ENCODE data around the gene DNAL4. TPM values are rescaled to one million over a fixed set of nuclear protein-coding genes. Genes with fewer than 3 reads are reported as not detected.

The DNAL4 gene
- total and polyA plus RNA-seq, 2 donors (not counting 1 experiment from before 2014, with no cell fraction given) = 9.9 to 10.3 TPM

- no peak overlapping the region for H3K4me2 ChIP-seq (replicated peaks; ENCODE audit: low read depth, low read length, poor library complexity, severe bottlenecking)
- no peaks in the 10 kb centered on the region for H3K27me3 ChIP-seq (replicated peaks in 1 of 4; ENCODE audit: control extremely low read depth in 1 of 4, control insufficient read depth in 3 of 4, insufficient read depth in 4 of 4, low read length in 3 of 4)
- no peak overlapping the region for H3K9ac ChIP-seq (ENCODE audit: low read length)
- POLR2A ChIA-PET = no interaction called here
- no peaks in the 10 kb centered on the region for H3K4me1 Mint-ChIP-seq
- no peak overlapping the region for H3K4me3 Mint-ChIP-seq
- no peaks in the 10 kb centered on the region for H3K4me1 ChIP-seq (ENCODE audit: control insufficient read depth in 2 of 2, insufficient read depth in 2 of 2, low read length in 2 of 2)
- no peaks in the 10 kb centered on the region for H3K9me3 ChIP-seq (ENCODE audit: control extremely low read depth in 1 of 3, control insufficient read depth in 2 of 3, insufficient read depth in 1 of 3, low read length in 2 of 3)
- H3K79me2 ChIP-seq (ENCODE audit: control insufficient read depth, insufficient read depth, low read length) = no peaks in the 10 kb centered on the region
- CTCF ChIA-PET = interaction anchor here (1.2 kb wide), 1 partner anchor 9 kb away, joined by 4 read pairs; no protein-coding TSS in a partner anchor
- 89% methylated on average over 8 of the region's 8 CpGs for WGBS (ENCODE audit: insufficient coverage)
- no peak overlapping the region for H3K27ac ChIP-seq (ENCODE audit: low read length in 2 of 2)
- H3K9me3 Mint-ChIP-seq (ENCODE audit: insufficient read depth) = no peaks in the 10 kb centered on the region
- H3K27ac Mint-ChIP-seq = no peak overlapping the region
- TF ChIP-seq EZH2 (IDR thresholded peaks at IDR 0.05; ENCODE audit: borderline replicate concordance, insufficient read depth, low read depth, low read length, poor library complexity, severe bottlenecking) (no peak), CTCF (IDR thresholded peaks at IDR 0.05) (no peak)
- peaks cover 22% of the 10 kb centered on the region for H3K27me3 Mint-ChIP-seq
- ATAC-seq (ENCODE audit: low read depth) = no peak
- no peak overlapping the region for H3K4me3 ChIP-seq (ENCODE audit: control extremely low read depth in 1 of 5, extremely low read depth in 1 of 5, insufficient read depth in 1 of 5, low read depth in 2 of 5, low read length in 4 of 5)
- intact Hi-C loops (cut with micrococcal nuclease) = no loop called here
- no peak overlapping the region for H2AFZ ChIP-seq (ENCODE audit: insufficient read depth, low read depth, low read length, poor library complexity, severe bottlenecking)
- no peaks in the 10 kb centered on the region for H4K20me1 ChIP-seq (ENCODE audit: control insufficient read depth, insufficient read depth, low read length, poor library complexity, severe bottlenecking)
- no peaks in the 10 kb centered on the region for H3K36me3 ChIP-seq (replicated peaks in 1 of 2; ENCODE audit: control extremely low read depth in 1 of 2, control insufficient read depth in 1 of 2, extremely low read depth in 1 of 2, insufficient read depth in 2 of 2, low read length in 1 of 2)
- DNase-seq = no peak
Observed at GRCh38 chr22:38820020-38820419, 26.1 kb upstream of the DNAL4 start.

GRCh38 chr22:38819387-38819940 is 25.5 kb upstream of the DNAL4 start:
- ChIA-PET CTCF (no interaction called here), POLR2A (no interaction called here)
- no peaks in the 10 kb centered on the region for H4K20me1 ChIP-seq (ENCODE audit: control insufficient read depth, insufficient read depth, low read length, poor library complexity, severe bottlenecking)
- Mint-ChIP-seq H3K9me3 (ENCODE audit: insufficient read depth) (no peaks in the 10 kb centered on the region), H3K27ac (no peak overlapping the region), H3K27me3 (peaks cover 27% of the 10 kb centered on the region), H3K4me1 (no peaks in the 10 kb centered on the region), H3K4me3 (no peak overlapping the region)
- DNase-seq (no peak), ATAC-seq (ENCODE audit: low read depth) (no peak)
- H3K4me3 ChIP-seq (ENCODE audit: control extremely low read depth in 1 of 5, extremely low read depth in 1 of 5, insufficient read depth in 1 of 5, low read depth in 2 of 5, low read length in 4 of 5) = no peak overlapping the region
- no peak overlapping the region for H3K9ac ChIP-seq (ENCODE audit: low read length)
- H3K4me1 ChIP-seq (ENCODE audit: control insufficient read depth in 2 of 2, insufficient read depth in 2 of 2, low read length in 2 of 2) = no peaks in the 10 kb centered on the region
- TF ChIP-seq CTCF (IDR thresholded peaks at IDR 0.05) = no peak
- TF ChIP-seq EZH2 (IDR thresholded peaks at IDR 0.05; ENCODE audit: borderline replicate concordance, insufficient read depth, low read depth, low read length, poor library complexity, severe bottlenecking) = no peak
- no peak overlapping the region for H2AFZ ChIP-seq (ENCODE audit: insufficient read depth, low read depth, low read length, poor library complexity, severe bottlenecking)
- intact Hi-C loops (cut with micrococcal nuclease) = no loop called here
- H3K36me3 ChIP-seq (replicated peaks in 1 of 2; ENCODE audit: control extremely low read depth in 1 of 2, control insufficient read depth in 1 of 2, extremely low read depth in 1 of 2, insufficient read depth in 2 of 2, low read length in 1 of 2) = no peaks in the 10 kb centered on the region
- H3K27ac ChIP-seq (ENCODE audit: low read length in 2 of 2) = no peak overlapping the region
- H3K4me2 ChIP-seq (replicated peaks; ENCODE audit: low read depth, low read length, poor library complexity, severe bottlenecking) = no peak overlapping the region
- no peaks in the 10 kb centered on the region for H3K9me3 ChIP-seq (ENCODE audit: control extremely low read depth in 1 of 3, control insufficient read depth in 2 of 3, insufficient read depth in 1 of 3, low read length in 2 of 3)
- peaks cover 0 to 5% (median 0%) of the 10 kb centered on the region in 4 experiments for H3K27me3 ChIP-seq (replicated peaks in 1 of 4; ENCODE audit: control extremely low read depth in 1 of 4, control insufficient read depth in 3 of 4, insufficient read depth in 4 of 4, low read length in 3 of 4)
- no peaks in the 10 kb centered on the region for H3K79me2 ChIP-seq (ENCODE audit: control insufficient read depth, insufficient read depth, low read length)
- 90% methylated on average over 9 of the region's 10 CpGs for WGBS (ENCODE audit: insufficient coverage)

Data from B cell (primary cell).